GM13977 (cell line): ENCODE results near the gene SH3BP4.

Source experiments
- DNase-seq: peaks from one replicate; pipeline ENCODE4 v3.0.0; 2012; ENCODE audit warnings: low spot score
- in situ Hi-C: fragments of 300-500 bp; cut with MboI; formaldehyde crosslinking; loops from one replicate; pipeline ENCODE4 v1.12.0; 2022; ENCODE audit warnings: low sequenced_read_pairs, low pct_unique_long_range_greater_than_20kb, mixed read lengths, inconsistent platforms; ENCODE audit not compliant: unreplicated experiment
- TF ChIP-seq, protein P1 (sequence below): IDR thresholded peaks from 2 replicates; pipeline ENCODE4 v1.5.1; 2012; ENCODE audit warnings: mild to moderate bottlenecking, control low read depth; ENCODE audit not compliant: insufficient read depth; ENCODE audit errors: extremely low read depth, missing control alignments

Gene SH3BP4

DNA sequence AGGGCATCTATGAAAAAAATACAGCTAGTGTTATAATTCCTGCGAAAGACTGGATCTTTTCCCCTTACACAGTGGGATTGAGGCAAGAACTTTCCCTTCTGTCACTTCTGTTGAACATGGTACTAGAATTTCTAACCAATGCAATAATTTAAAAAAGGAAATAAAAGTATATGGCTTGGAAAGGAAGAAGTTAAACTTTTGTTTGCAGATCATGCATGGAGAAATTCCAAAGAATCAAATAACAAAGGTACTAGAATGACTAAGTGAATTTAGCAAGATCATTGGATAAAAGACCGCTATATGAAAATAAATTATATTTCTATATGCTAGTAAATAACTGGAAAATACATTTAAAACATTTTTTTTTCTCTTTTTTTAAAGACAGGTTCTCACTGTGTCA is 31.0 kb upstream of the SH3BP4 start:
- DNase-seq, result no peak
- in situ Hi-C loops, result no loop called here
- TF ChIP-seq, protein P1, sequence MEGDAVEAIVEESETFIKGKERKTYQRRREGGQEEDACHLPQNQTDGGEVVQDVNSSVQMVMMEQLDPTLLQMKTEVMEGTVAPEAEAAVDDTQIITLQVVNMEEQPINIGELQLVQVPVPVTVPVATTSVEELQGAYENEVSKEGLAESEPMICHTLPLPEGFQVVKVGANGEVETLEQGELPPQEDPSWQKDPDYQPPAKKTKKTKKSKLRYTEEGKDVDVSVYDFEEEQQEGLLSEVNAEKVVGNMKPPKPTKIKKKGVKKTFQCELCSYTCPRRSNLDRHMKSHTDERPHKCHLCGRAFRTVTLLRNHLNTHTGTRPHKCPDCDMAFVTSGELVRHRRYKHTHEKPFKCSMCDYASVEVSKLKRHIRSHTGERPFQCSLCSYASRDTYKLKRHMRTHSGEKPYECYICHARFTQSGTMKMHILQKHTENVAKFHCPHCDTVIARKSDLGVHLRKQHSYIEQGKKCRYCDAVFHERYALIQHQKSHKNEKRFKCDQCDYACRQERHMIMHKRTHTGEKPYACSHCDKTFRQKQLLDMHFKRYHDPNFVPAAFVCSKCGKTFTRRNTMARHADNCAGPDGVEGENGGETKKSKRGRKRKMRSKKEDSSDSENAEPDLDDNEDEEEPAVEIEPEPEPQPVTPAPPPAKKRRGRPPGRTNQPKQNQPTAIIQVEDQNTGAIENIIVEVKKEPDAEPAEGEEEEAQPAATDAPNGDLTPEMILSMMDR, result no peak

DNA sequence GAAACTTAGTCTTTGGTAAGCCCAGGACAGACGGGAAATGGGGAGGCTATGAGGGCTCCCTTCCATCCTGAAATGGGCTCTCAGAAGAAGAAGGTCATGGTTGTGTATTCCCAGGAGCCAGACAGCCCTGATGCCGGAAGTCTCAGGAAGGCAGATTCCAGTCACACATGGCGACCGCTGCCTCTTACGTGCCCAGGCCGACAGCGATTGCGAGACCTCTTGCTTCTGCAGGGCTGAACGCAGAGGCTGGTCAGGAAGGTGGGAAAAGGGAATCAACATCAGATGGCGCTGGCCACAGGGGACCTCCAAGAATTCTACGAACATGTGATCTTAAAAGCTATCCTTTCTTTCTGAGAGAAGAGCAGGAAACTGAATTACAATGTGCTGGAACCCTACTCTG is 22.8 kb upstream of the SH3BP4 start:
- DNase-seq, result no peak
- in situ Hi-C loops, result no loop called here
- TF ChIP-seq, protein P1, result no peak

GRCh38 chr2:234930397-234930796 is 21.4 kb upstream of the SH3BP4 start:
- in situ Hi-C loops, result no loop called here
- TF ChIP-seq, protein P1, result no peak
- no peak for DNase-seq

GRCh38 chr2:234931371-234931770 is 20.4 kb upstream of the SH3BP4 start:
- in situ Hi-C loops, result no loop called here
- DNase-seq, result no peak
- TF ChIP-seq, protein P1, result no peak

DNA sequence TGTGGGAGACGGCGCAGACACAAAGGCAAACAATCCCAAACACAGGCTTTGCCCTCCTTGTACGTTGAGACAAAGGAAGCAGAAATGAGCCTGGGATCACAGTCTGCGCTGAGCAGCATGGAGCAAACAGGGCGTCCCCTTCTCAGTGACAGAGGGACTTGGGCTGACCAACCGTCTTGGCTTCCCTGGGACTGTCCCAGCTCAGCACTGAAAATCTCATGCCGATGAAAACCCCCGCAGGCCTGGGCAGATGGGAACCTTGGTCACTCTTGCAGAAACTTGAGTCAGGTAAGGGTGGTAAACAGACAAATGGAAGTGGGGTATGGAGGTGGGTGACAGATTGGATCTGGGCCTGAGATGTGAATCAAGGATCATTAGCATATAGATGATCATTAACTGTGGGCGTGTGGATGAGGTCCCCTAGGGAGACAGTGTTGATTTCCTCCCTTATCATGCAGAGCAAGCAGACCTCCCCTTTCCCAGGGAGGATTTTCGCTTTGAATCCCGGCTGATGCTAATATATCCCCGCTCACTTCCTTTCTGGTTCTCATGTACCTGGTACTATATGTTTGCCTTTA is 19.1 kb upstream of the SH3BP4 start:
- TF ChIP-seq, protein P1, result no peak
- no peak for DNase-seq
- in situ Hi-C loops, result no loop called here

- in situ Hi-C loops, result no loop called here
- no peak for DNase-seq
- TF ChIP-seq, protein P1, result no peak
Measured at GRCh38 chr2:234935311-234935710, 16.5 kb upstream of the SH3BP4 start.

DNA sequence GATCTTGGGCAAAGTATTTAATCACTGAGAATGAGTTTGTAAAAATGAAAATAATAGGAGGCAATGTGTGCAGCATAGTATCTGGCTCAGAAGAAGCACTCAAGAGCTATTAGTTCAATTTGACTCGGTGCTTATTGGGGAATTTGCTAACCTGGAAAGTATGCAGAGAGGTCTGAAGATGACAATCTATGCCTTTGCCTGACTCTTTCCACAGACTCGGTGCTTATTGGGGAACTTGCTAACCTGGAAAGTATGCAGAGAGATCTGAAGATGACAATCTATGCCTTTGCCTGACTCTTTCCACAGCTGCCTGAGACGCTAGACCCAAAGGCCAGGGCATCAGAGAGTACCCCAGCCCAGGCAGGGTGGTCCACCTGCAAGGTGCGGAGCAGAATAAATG is 12.2 kb upstream of the SH3BP4 start:
- TF ChIP-seq, protein P1, result no peak
- DNase-seq, result no peak
- in situ Hi-C loops, result no loop called here
